Posterior cingulate gyrus (tissue), 11 donors: ENCODE results near the gene ASPM.

Experiments
- DNase-seq, 10 donors: peaks; one replicate each; pipeline versions ENCODE4 v3.0.0 to v3.0.0-alpha.2; 2020 to 2021; ENCODE audit warnings: mixed read lengths in 3 of 10
- intact Hi-C: fragments of 100-400 bp; cut with DNase I; formaldehyde crosslinking; loops from one replicate; pipeline ENCODE4 v1.15.1; 2023

Gene ASPM

DNA sequence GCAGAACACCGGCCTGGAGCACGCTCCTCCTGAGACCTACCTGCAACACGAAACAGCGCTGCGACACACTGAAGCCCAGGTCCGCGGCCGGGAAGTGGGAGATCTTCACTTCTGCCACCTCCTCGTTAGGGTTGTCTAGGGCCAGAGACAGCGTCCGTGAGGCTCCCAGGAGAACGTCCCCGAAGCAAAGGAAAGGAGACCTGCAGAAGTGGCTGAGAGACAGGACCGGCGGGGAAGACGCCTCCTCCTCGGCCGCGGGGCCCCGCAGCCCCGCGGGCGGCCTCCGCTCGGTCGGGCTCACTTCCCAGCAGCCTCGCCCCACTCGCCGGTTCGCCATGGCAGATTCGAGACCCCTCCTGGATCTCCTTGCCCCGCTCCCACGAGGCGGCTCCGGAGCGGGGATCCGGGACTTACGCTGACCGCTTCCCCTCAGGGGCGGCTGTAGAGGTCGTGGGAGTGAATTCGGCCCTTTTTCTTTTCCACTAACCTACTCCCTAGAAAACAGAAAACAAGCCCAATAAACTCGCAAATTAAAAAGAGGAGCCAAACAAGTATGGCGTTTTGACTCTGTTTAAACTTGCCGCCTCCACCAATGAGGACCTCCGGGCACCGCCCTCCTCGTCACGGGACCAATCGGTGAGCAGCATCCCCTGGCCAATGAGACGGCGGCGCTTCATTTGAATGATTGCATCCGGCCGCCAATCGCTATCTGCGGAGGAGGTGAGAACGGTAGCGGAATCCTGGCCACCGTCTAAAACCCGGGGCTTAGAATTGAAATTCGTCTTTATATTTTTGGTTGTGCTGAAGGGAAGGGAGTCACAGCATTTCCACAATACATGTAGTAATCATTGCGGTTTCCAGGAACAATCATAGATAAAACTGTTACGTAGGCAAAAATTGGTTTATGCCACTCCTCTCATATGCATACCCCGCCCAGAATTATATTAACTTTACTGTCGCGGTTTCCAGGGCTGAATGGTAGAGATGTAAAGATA is at the start of gene ASPM:
ASPM (minus strand) TSS at position 569 of the 995 bp plus-strand sequence; CDS start at position 337, 232 bp downstream.
- intact Hi-C loops, result no loop called here
- peak; percentile 84 to 99 (median 94) for DNase-seq

DNA sequence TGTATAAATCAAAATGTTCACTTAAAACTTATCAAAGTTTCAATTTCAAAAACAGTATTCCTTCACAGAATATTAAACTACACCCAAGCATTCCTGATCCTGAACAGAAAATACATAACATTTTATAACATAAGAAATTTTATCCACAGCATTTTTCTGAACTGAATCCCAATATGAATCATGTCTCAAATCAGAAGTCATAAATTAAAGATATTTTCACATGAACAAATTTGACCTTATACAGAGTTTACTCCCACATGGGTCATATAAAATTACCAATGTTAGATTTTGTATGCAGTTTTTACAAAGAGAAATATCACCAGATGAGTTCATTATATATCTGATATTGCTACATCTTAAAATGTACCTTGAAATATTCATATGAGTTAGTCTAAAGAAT is 48.6 kb upstream of the ASPM start:
- intact Hi-C loops, result no loop called here
- no peak for DNase-seq

DNA sequence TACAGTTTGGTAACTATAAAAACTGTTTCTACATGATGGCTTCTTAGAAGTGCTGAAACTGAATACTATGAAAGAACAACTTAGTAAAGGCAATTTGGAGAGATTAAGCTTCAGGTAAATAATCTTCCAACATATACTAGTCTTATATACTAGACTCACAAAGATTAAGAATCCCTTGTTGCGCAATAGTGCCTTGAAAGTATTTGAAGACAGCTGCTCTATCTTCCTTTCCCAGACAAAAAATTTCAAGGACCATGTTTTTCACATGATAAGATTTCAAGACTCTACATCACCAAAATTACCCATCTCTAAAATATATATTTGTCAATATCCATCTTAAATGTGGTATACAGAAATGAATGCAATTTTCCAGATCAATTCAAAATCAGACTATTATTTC is 37.7 kb upstream of the ASPM start:
- intact Hi-C loops, result no loop called here
- DNase-seq, result no peak

- intact Hi-C loops, result no loop called here
- DNase-seq, result no peak
Measured at GRCh38 chr1:197183195-197183748, 36.8 kb upstream of the ASPM start.

GRCh38 chr1:197182716-197183115 is 36.2 kb upstream of the ASPM start:
- intact Hi-C loops, result no loop called here

GRCh38 chr1:197181982-197182381 is 35.5 kb upstream of the ASPM start:
- intact Hi-C loops, result no loop called here
- no peak for DNase-seq

More at GRCh38 chr1:197182716-197183115, 36.2 kb upstream of the ASPM start:
- no peak for DNase-seq

- intact Hi-C loops, result no loop called here
- no peak for DNase-seq
Measured at GRCh38 chr1:197180252-197180878, 33.9 kb upstream of the ASPM start.

GRCh38 chr1:197178998-197179397 is 32.5 kb upstream of the ASPM start:
- intact Hi-C loops, result no loop called here
- no peak for DNase-seq

DNA sequence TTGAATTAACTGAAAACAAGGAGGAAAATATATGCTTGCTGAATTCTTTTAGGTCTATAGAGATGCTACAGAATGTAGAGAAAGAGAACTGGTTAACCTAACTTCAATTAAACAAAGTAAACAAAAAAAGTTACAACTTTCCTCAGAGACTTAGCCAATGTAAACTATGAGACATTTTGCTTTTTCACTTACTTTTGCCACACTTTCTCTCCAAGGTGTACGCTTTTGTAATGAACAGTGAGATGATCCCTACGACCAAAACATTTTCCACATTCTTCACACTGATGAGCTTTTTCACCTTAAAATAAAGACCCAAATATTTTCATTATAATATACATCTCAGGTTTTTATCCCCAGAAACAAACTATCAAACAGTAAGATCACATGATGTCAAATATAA is 28.3 kb upstream of the ASPM start:
- intact Hi-C loops, result no loop called here
- no peak for DNase-seq

DNA sequence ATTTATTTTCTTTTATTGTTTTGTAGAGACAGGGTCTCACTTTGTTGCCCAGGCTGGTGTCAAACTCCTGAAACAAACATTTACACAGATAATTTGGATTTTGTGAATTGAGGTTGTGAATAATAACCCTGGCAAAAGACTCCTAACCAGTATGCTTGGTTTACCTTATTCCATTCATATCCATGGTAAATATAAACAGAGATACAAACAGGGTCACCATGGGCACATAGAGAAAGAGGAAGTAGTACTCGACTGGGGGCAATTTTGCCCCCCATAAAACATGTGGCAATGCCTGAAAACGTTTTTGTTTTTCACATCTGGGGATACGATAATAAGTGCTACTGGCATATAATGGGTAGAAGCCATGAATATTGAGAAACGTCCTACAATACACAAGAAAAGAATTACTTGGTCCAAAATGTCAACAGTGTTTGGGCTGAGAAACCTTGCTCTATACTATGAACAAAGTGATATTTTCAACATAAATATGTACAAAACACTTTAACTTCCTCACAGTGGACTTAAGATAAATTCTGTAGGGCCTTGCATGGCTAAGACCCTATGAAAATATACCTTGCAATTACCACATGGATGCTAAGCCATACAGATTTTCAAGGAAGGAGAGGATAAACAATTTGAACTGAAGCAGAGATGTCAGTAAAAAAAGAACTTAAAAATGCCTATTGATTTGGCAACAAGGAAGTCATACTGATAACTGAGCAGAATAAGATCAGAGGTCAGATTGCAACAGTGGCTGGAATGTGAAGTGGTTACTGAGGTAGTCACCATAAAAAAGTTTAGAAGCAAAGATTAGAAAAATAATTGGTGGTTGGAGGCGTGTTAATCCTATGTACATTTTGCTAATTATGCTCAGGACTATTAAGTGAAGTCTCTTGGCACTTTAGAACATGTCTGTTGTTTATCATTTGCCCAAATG is 27.4 kb upstream of the ASPM start:
- DNase-seq, result no peak
- intact Hi-C loops, result no loop called here

GRCh38 chr1:197171531-197171930 is 25.1 kb upstream of the ASPM start:
- intact Hi-C loops, result no loop called here
- DNase-seq, result no peak

- DNase-seq, result no peak
- intact Hi-C loops, result no loop called here
Measured at GRCh38 chr1:197170538-197170937, 24.1 kb upstream of the ASPM start.

DNA sequence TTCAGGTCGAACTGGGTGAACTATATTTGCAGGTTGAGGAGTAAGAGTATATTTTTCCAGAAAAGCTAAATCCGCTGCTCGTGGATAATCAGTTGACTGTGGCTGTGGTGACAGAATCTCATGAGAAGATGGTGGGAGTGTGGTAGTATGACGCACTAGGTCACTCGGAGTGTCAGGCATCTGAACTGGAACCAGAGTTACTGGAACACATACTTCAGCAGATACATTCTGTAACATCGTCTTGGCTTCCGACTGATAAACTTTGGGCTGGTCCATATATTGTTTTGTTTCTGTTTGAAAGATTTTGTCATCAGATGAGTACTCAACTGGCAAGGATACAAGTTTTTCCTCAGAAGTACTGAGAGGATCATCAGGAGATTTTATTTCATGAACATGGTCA is 13.0 kb upstream of the ASPM start:
- intact Hi-C loops, result no loop called here

GRCh38 chr1:197156692-197157091 is 10.2 kb upstream of the ASPM start:
- intact Hi-C loops, result no loop called here
- DNase-seq, result no peak

More for the DNA sequence above, 13.0 kb upstream of the ASPM start:
- no peak for DNase-seq

DNA sequence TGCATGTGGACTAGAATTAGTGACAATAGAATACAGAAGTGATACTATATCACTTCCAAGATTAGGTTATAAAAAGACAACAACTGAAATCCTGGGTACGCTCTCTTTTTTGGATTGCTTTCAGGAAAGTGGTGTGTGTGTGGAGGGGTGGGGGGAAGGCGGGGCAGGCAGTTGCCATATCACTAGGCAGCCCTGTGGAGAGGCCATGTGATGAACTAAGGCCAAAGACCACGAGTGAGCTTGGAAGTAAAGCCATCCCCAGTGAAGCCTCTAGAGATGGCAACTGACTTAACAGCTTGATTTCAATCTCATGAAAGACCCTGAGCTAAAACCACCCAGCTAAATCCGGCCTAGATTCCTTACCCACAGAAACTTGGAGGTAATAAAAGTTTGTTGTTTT is 6.2 kb upstream of the ASPM start:
- intact Hi-C loops, result no loop called here
- DNase-seq, result no peak

DNA sequence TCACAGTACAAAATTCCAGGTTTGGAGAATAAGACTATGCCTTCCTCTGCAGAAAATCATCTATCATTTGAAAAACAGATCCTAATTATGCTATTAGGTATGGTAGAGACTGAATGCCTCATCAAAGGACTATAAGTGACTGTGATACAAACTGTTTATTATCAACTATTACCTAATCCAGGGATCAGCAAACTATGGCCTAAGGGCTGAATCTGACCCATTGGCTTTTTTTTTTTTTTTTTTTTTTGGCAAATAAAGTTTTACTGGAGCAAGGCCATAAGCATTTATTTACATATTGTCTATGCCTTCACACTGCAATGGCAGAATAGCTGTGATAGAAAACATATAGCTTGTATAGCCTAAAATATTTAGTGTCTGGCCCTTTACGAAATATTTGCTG is 4.7 kb upstream of the ASPM start:
- intact Hi-C loops, result no loop called here
- DNase-seq, result no peak

- intact Hi-C loops, result no loop called here
- no peak for DNase-seq
Measured at GRCh38 chr1:197150336-197151005, 4.0 kb upstream of the ASPM start.

GRCh38 chr1:197149340-197149739 is 2.9 kb upstream of the ASPM start:
- no peak for DNase-seq
- intact Hi-C loops, result no loop called here

- intact Hi-C loops, result no loop called here
- no peak for DNase-seq
Measured at GRCh38 chr1:197145446-197146024, 934 bp downstream of the ASPM start.
